IMR-90 (cell line): Measurements from ENCODE around the gene PROX2. TPM values are rescaled to one million over a fixed set of nuclear protein-coding genes. Genes with fewer than 3 reads are reported as not detected.

Source experiments
- ATAC-seq: fragments of 200-7000 bp; cut with Tn5 transposase; 2 replicates; pipeline ENCODE4 v1.9.1; 2020; ENCODE audit warnings: low read depth, mild to moderate bottlenecking, moderate library complexity
- BruUV-seq: library from RNA; stranded (reverse); fragments of 400-500 nt; replicated peaks from 2 replicates; lab custom pipeline; 2021; lab: Mats Ljungman, UMichigan
- CTCF ChIA-PET: fragments of 300-600 bp; formaldehyde crosslinking; extraction: SDS; loops from one replicate; lab custom pipeline; 2021; ENCODE audit warnings: antibody characterized with exemption; lab: Yijun Ruan, JAX
- POLR2A ChIA-PET: fragments of 300-600 bp; sonication (Branson Sonifier 250); formaldehyde crosslinking; loops from one replicate; lab custom pipeline; 2022; ENCODE audit warnings: antibody characterized with exemption; ENCODE audit not compliant: unreplicated experiment; lab: Charles Lee
- DNase-seq: peaks from one replicate; pipeline ENCODE4 v3.0.0; 2013
- H2AFZ ChIP-seq: replicated peaks from 2 replicates; pipeline ENCODE3; 2013; ENCODE audit warnings: low read length, mild to moderate bottlenecking; ENCODE audit not compliant: poor library complexity
- H2AK5ac ChIP-seq: 2 replicates; pipeline ENCODE4 v1.6.1; 2013; ENCODE audit warnings: low read depth, low read length, inconsistent platforms
- H2AK9ac ChIP-seq: replicated peaks from 2 replicates; pipeline ENCODE3; 2013; ENCODE audit warnings: mild to moderate bottlenecking, low read depth, low read length, moderate library complexity; ENCODE audit not compliant: poor library complexity
- H2BK120ac ChIP-seq: 2 replicates; pipeline ENCODE4 v1.6.1; 2013; ENCODE audit warnings: low read depth, low read length, inconsistent platforms
- H2BK15ac ChIP-seq: 3 replicates; pipeline ENCODE4 v1.6.1; 2013; ENCODE audit warnings: low read depth, low read length, inconsistent platforms
- H2BK20ac ChIP-seq: 2 replicates; pipeline ENCODE4 v1.6.1; 2013; ENCODE audit warnings: low read depth, mild to moderate bottlenecking, inconsistent platforms, low read length, moderate library complexity
- H2BK5ac ChIP-seq: 2 replicates; pipeline ENCODE4 v1.6.1; 2013; ENCODE audit warnings: mild to moderate bottlenecking, low read depth, low read length, inconsistent platforms; ENCODE audit not compliant: poor library complexity, severe bottlenecking
- H3K14ac ChIP-seq: replicated peaks from 2 replicates; pipeline ENCODE4 v1.6.1; 2013; ENCODE audit warnings: low read depth, low read length, inconsistent platforms
- H3K18ac ChIP-seq: 2 replicates; pipeline ENCODE4 v1.6.1; 2013; ENCODE audit warnings: low read depth, low read length, control low read depth
- H3K23ac ChIP-seq: 2 replicates; pipeline ENCODE4 v1.6.1; 2013; ENCODE audit warnings: low read depth, low read length, inconsistent platforms
- H3K27ac ChIP-seq: 2 replicates; pipeline ENCODE4 v1.5.1; 2013; ENCODE audit warnings: mild to moderate bottlenecking, control low read depth, low read length; ENCODE audit not compliant: insufficient read depth
- H3K27me3 ChIP-seq: 2 replicates; pipeline ENCODE4 v1.6.1; 2013; ENCODE audit warnings: low read length; ENCODE audit not compliant: control insufficient read depth, insufficient read depth
- H3K36me3 ChIP-seq: 2 replicates; pipeline ENCODE4 v1.6.1; 2013; ENCODE audit warnings: low read length, mixed read lengths; ENCODE audit not compliant: control insufficient read depth, insufficient read depth
- H3K4ac ChIP-seq: 2 replicates; pipeline ENCODE4 v1.6.1; 2013; ENCODE audit warnings: low read depth, low read length, inconsistent platforms
- H3K4me1 ChIP-seq: 2 replicates; pipeline ENCODE4 v1.6.1; 2013; ENCODE audit warnings: low read length, mixed read lengths; ENCODE audit not compliant: control insufficient read depth, insufficient read depth
- H3K4me2 ChIP-seq: 2 replicates; pipeline ENCODE4 v1.6.1; 2013; ENCODE audit warnings: low read depth, mild to moderate bottlenecking, control low read depth, low read length, moderate library complexity
- H3K4me3 ChIP-seq: 2 replicates; pipeline ENCODE4 v1.5.1; 2013; ENCODE audit warnings: low read depth, mild to moderate bottlenecking, control low read depth, low read length, moderate library complexity; ENCODE audit not compliant: insufficient read depth
- H3K56ac ChIP-seq: 2 replicates; pipeline ENCODE4 v1.6.1; 2013; ENCODE audit warnings: low read length, inconsistent platforms; ENCODE audit not compliant: insufficient read depth; ENCODE audit errors: extremely low read depth
- H3K79me1 ChIP-seq, 2 experiments: 2 replicates each; pipeline ENCODE4 v1.6.1; 2013; ENCODE audit warnings: low read length in 2 of 2, inconsistent platforms in 1 of 2, low read depth in 1 of 2
- H3K9ac ChIP-seq: 2 replicates; pipeline ENCODE4 v1.6.1; 2013; ENCODE audit warnings: low read depth, low read length, control low read depth
- H3K9me1 ChIP-seq: 2 replicates; pipeline ENCODE4 v1.6.1; 2013; ENCODE audit warnings: low read length, inconsistent platforms; ENCODE audit not compliant: insufficient read depth
- H3K9me3 ChIP-seq: 2 replicates; pipeline ENCODE4 v1.6.1; 2013; ENCODE audit warnings: low read length; ENCODE audit not compliant: control insufficient read depth, insufficient read depth
- H4K20me1 ChIP-seq: 2 replicates; pipeline ENCODE4 v1.6.1; 2013; ENCODE audit warnings: low read length, inconsistent platforms; ENCODE audit not compliant: insufficient read depth
- H4K5ac ChIP-seq: 2 replicates; pipeline ENCODE4 v1.6.1; 2013; ENCODE audit warnings: mild to moderate bottlenecking, low read depth, low read length, control low read depth
- H4K8ac ChIP-seq, 2 experiments: 2 replicates each; pipeline ENCODE4 v1.6.1; 2013; ENCODE audit warnings: low read depth in 2 of 2, low read length in 2 of 2, control low read depth in 1 of 2, inconsistent platforms in 1 of 2
- H4K91ac ChIP-seq: 2 replicates; pipeline ENCODE4 v1.6.1; 2013; ENCODE audit warnings: low read depth, low read length, inconsistent platforms; ENCODE audit not compliant: insufficient read depth
- BHLHE40 ChIP-seq: fragments of 150-350 bp; IDR thresholded peaks from 2 replicates; pipeline ENCODE4 v1.6.1; 2016; ENCODE audit warnings: mild to moderate bottlenecking, low read depth, low read length
- CEBPB ChIP-seq: IDR thresholded peaks from 2 replicates; pipeline ENCODE4 v1.6.1; 2012; ENCODE audit warnings: low read depth, low read length, improper control_type of control experiment
- CTCF ChIP-seq: conservative IDR thresholded peaks from 2 replicates; pipeline ENCODE4 v1.5.1; 2012; ENCODE audit warnings: mild to moderate bottlenecking, low read depth, low read length, improper control_type of control experiment
- ELK1 ChIP-seq: fragments of 150-350 bp; IDR thresholded peaks from 2 replicates; pipeline ENCODE4 v1.6.1; 2016; ENCODE audit warnings: low read depth, mild to moderate bottlenecking, low read length, moderate library complexity, borderline replicate concordance
- MAFK ChIP-seq: IDR thresholded peaks from 2 replicates; pipeline ENCODE4 v1.6.1; 2012; ENCODE audit warnings: low read depth, low read length, improper control_type of control experiment
- MXI1 ChIP-seq: IDR thresholded peaks from 2 replicates; pipeline ENCODE4 v1.6.1; 2012; ENCODE audit warnings: low read depth, mild to moderate bottlenecking, low read length, moderate library complexity, borderline replicate concordance
- NFE2L2 ChIP-seq: fragments of 150-350 bp; IDR thresholded peaks from 2 replicates; pipeline ENCODE4 v1.6.1; 2016; ENCODE audit warnings: low read depth, mild to moderate bottlenecking, low read length
- POLR2A ChIP-seq: IDR thresholded peaks from 2 replicates; pipeline ENCODE4 v1.6.1; 2012; ENCODE audit warnings: mild to moderate bottlenecking, low read depth, low read length
- RAD21 ChIP-seq: IDR thresholded peaks from 2 replicates; pipeline ENCODE4 v1.6.1; 2012; ENCODE audit warnings: low read length, improper control_type of control experiment
- RFX5 ChIP-seq: IDR thresholded peaks from 2 replicates; pipeline ENCODE4 v1.8.0; 2012; ENCODE audit warnings: low read depth, mild to moderate bottlenecking, low read length, moderate library complexity
- SMC3 ChIP-seq: fragments of 150-350 bp; IDR thresholded peaks from 2 replicates; pipeline ENCODE4 v1.6.1; 2016; ENCODE audit warnings: low read depth, mild to moderate bottlenecking, antibody characterized with exemption, low read length, moderate library complexity
- USF2 ChIP-seq: fragments of 150-350 bp; IDR thresholded peaks from 2 replicates; pipeline ENCODE4 v1.6.1; 2017; ENCODE audit warnings: mild to moderate bottlenecking, antibody characterized with exemption, low read length, low read depth
- WGBS, 2 experiments: methylation state at CpG; one replicate each; pipeline versions ENCODE4 v1.1.5 to v1.1.7; 2013; ENCODE audit warnings: missing lambda C conversion rate in 2 of 2; ENCODE audit not compliant: insufficient read length in 1 of 2; ENCODE audit errors: extremely low coverage in 2 of 2; 5-methylcytosine and 5-hydroxymethylcytosine counted together
- dilution Hi-C: fragments of 300-500 bp; cut with HindIII; formaldehyde crosslinking; loops from one replicate; pipeline ENCODE4 v1.14.3; 2018; ENCODE audit warnings: low sequenced_read_pairs; ENCODE audit not compliant: unreplicated experiment
- in situ Hi-C: fragments of 300-500 bp; cut with MboI; formaldehyde crosslinking; loops from 3 replicates; pipeline ENCODE4 v1.14.3; 2019; ENCODE audit warnings: low sequenced_read_pairs, inconsistent platforms, mixed read lengths
- intact Hi-C: fragments of 100-400 bp; cut with micrococcal nuclease; formaldehyde crosslinking; loops from 2 replicates; pipeline ENCODE4 v1.10.0; 2022
- polyA plus RNA-seq, 3 experiments: library from polyadenylated mRNA; depleted of rRNA; stranded (reverse); fragments of >200 nt; gene quantifications; 2 replicates each; pipeline ENCODE4 v1.2.3, GENCODE V29; 2012; ENCODE audit warnings: low replicate concordance in 1 of 3
- total RNA-seq: library from RNA; depleted of rRNA; stranded (reverse); fragments of >200 nt; gene quantifications from 2 replicates; pipeline ENCODE4 v1.2.3, GENCODE V29; 2012

Gene PROX2
- total and polyA plus RNA-seq, 2 of the 4 experiments (the other 2 are of a cell fraction): not detected

- Histone ChIP-seq H3K9me3 (no peaks in the 10 kb centered on the region), H2BK15ac (no peak overlapping the region), H3K14ac (no peak overlapping the region), H3K79me1 (no peaks in the 10 kb centered on the region), H3K23ac (no peak overlapping the region), H2BK20ac (no peak overlapping the region), H2AK9ac (no peak overlapping the region), H3K18ac (no peak overlapping the region), H2BK120ac (no peak overlapping the region), H4K5ac (no peak overlapping the region), H3K56ac (no peak overlapping the region), H3K27me3 (no peaks in the 10 kb centered on the region), H3K4me1 (peaks cover 1% of the 10 kb centered on the region; the same call in 1 of the 2 replicates), H3K4ac (no peak overlapping the region), H2AFZ (no peak overlapping the region), H4K8ac (no peak overlapping the region), H3K9me1 (peaks cover 3% of the 10 kb centered on the region; the same call in 1 of the 2 replicates), H4K91ac (no peak overlapping the region), H3K4me2 (no peak overlapping the region), H3K4me3 (no peak overlapping the region), H3K9ac (no peak overlapping the region), H3K36me3 (peaks cover 4% of the 10 kb centered on the region), H2BK5ac (no peak overlapping the region), H3K27ac (no peak overlapping the region), H2AK5ac (no peak overlapping the region), H4K20me1 (peaks cover 8% of the 10 kb centered on the region)
- in situ Hi-C loops (loop anchor here (5.0 to 10.0 kb wide), 2 partner anchors 167 to 395 kb away; no protein-coding TSS in a partner anchor), dilution Hi-C loops (no loop called here), intact Hi-C loops (no loop called here)
- no TSS peak for BruUV-seq
- DNase-seq: no peak
- no peak for TF ChIP-seq RAD21
- TF ChIP-seq MXI1: no peak
- no peak for TF ChIP-seq POLR2A
- no peak for TF ChIP-seq ELK1
- TF ChIP-seq SMC3: no peak
- no peak for TF ChIP-seq NFE2L2
- no peak for TF ChIP-seq RFX5
- TF ChIP-seq USF2: no peak
- no peak for TF ChIP-seq CTCF
- no peak for TF ChIP-seq MAFK
- TF ChIP-seq BHLHE40: no peak
- TF ChIP-seq CEBPB: no peak
- ATAC-seq: no peak
- no CpG with 5 or more reads among the region's 10 CpGs for WGBS, 2 experiments
- CTCF ChIA-PET: interaction anchor here (0.6 kb wide), 1 partner anchor 31 kb away, joined by 3 read pairs; no protein-coding TSS in a partner anchor
- POLR2A ChIA-PET: no interaction called here
Observed at GRCh38 chr14:74909911-74910310, 34.0 kb upstream of the PROX2 start.
